Mucosa of gallbladder (tissue), 1 donor: ENCODE results near the gene RAB7B. TPM values are rescaled to one million over a fixed set of nuclear protein-coding genes. Genes with fewer than 3 reads are reported as not detected.

ENCODE experiments used
- DNase-seq: peaks from one replicate; pipeline ENCODE4 v3.0.0-alpha.2; 2020; ENCODE audit warnings: low spot score
- total RNA-seq: library from RNA; stranded (reverse); gene quantifications from one replicate; pipeline ENCODE4 v1.2.1, GENCODE V29; 2021
- donor health status: DM: no; HTN: no; CAD: no.

The RAB7B gene
- total RNA-seq, 1 donor from 2014 or later = 18.7 TPM

DNA sequence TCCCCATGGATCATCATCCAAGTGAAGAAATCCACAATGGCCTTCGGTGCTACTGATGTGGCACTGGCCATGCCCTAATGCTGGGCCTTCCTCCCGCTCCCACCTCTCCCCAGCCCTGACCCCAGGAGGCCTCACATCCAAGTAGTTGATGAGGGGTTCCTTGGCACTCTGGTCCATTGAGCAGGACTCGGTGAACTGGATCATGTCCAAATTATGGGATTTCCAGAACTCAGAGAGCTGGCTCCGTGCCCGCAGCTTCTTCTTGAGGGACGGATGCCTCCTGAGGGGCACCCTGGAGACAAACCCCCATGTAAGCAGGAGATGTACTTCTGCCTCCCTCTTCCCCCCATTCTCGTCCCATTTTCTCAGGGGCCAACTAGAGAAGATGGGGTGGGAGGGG, 19.6 kb upstream of the RAB7B start:
- DNase-seq = no peak

DNA sequence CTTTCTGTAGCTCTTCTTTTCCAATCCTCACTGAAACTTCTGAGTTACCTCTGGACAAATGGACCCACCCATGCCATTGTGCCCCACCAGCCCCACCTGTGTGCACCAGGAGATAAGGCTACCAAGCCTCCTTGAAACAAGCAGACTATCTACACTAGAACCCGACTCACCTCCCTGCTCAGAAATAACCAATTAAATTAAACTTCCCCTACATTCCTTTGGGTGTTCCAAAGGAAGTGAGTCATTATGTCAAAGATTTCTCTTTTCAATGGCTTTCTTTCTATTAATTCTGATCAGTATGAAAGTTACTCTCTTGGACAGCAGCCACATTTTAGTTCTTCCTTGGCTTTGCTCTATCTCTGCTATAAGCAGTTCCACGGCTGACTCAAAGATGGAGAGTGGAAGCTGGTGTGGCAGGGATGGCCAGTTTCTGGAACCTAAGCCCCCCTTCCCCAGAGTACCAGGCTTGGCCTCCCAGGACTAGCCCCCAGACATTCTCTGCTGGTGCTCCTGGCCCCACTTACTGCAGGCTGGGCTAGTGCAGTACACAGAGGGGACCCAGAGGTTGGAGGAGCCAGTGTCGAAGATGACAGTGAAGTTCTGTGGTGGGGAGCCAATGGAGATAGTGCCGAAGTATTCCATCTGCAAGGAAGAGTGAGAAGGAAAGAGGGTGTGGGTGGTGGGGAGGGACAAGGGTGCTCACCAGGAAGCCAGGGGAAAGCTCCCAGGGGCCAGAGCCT, 18.6 kb upstream of the RAB7B start:
- no peak for DNase-seq

DNA sequence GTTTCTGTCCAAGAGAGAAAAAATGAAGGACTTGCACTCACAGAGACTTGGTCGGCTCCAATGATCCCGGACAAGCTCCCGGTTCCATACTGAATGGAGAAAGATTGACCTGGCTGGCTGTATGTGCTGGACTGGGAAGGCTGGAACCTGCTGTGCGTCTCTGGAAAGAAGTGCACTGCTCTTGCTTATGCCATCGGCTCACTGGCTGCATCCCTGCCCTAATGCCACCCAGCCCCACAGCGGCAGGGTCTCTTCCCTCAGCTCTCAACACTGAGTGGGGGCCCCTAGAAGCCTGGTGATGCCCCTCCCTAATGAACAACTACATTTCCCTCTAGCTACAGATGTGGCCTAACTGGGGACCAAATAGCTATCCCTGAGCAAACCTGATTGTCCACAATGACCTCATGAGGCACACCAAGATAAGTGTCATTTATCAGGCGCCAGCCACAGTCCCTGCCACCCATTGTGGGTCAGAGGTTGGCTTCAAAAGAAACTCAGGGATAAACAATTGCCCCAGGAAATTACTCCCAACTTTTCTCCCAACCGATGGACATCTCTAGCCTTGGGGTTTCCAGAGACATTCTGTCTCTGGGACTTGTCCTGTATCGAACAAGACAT, 17.9 kb upstream of the RAB7B start:
- DNase-seq = no peak

DNA sequence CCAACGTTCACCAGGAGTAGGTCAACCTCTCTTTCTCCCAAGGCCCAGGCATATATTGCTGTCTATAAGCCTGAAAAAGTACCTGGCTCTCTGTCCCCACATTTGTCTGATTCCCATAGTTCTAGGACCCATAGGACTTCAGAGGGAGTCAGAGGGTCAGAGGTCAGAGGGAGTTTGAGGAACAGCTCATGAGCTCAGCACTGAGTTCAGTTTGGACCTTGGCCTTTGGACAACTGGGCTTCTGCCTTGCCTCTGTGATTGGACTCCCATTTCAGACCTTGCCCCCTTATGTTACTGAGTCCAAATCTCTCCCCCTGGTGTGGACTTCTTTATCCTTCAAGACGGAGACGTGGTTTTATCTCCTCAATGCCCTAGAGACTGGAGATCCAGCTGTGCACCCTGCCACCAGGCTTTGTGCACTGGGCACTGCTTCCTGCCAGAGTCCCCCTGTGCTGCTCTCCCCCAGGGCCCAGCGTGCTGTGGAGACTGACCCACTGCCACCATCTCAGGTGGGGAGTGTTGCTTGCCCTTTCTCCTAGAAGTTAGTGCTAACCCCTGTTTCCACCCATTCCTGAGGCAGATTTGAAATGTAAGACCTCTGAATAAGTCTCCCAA, 17.3 kb upstream of the RAB7B start:
- no peak for DNase-seq

DNA sequence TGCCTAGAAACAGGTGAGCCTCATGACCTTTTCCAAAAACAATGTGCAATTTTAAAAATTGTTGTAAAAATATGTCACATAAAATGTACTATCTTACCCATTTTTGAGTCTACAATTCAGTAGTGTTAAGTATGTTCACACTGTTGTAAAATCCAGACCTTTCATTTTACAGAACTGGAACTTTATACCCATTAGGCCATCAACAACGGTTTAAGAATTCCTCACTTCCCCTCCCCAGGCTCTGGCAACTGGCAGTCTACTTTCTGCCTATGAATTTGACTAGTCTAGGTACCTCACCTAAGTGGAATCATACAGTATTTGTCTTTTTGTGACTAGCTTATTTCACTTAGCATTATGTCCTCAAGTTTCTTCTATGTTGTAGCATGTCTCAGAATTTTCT, 11.9 kb upstream of the RAB7B start:
- DNase-seq = no peak

DNA sequence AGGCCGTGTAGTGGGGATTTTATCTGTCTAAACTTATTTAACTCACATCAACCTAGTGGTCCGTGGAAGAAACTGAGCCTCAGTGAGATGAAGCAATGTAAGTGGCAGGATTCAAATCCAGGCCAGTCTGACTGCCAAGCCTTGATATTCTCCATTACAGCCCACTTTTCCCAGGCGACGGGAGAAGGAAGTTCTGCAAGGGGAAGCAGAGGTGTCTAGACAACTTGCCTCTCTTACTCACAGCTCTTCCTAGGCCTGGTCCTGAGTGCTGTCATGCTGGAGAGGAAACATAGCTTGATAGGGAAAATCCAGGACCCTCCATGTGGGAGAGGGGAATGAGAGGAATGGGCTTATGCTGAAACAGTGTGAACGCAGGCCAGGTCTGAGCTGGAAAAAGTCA, 11.4 kb upstream of the RAB7B start:
- no peak for DNase-seq

DNA sequence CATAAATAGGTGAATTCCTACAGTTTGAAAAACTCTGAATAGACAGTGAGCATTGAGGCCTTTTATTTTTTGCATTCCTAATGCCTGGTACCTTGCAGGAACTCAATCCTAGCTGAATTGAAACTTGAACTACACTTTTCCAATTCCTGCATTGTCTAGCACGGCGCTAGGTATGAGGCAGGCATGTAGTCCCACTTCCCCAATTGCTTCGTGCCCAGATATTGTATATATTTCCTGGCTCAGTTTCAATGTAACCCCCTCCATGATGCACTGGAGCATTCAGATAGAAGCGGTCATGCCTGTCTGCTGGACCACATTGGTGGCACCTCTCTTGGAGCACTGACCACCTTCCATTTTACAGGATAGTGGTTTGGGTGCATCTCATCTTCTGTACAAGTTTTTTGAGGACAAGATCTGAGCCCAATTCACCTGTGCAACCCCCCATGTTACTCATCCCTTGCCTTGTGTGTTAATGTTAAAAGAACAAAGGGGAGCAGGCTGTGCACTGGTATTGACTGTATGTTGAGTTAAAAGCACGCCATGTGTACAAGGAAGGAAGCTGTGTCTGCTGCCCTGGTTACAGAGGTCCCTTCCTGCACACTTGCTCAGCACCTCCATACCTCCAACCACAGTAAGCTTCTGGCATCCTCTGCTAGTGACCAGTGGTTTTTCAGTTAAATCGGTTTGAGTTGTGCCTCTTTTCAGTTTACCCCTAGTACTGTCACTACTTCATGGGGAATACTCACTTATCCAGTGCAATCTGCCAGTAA, 10.0 kb upstream of the RAB7B start:
- no peak for DNase-seq

DNA sequence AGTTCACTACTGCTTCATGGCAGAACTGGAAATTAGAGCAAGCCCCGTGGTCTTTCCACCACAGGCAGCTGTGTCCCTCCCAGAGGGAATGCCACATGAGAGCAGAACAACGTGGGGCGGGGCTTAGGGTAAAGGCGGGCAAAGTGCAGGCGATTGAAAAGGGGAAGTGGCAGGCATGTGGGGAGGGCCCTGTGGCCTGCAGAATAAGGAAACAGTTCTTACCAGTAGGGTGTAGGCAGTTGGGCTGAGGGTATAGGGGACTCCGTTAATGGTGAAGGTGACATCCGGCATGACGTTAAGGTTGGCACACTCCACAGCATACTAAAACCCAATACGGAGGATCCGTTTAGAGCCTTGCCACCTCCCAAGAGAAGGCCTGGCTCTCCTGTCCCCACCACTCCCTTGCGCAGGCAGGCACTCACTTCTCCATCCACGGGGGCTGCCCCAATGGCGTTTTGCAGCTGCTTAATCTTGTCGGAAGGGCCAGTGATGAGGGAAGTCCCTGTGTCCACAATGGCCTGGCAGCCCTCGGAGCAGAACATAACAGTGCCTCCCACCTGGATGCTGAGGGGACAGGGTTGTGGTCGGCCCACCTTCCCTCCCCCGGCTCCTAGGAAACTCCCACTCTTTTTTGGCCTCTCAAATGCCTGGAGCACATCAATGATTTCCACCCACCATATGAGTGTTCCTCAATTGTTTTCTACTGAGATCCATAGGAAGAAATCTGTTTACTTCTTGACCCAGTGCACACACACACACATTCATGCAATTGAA, 9.1 kb upstream of the RAB7B start:
- peak; percentile 85 for DNase-seq

DNA sequence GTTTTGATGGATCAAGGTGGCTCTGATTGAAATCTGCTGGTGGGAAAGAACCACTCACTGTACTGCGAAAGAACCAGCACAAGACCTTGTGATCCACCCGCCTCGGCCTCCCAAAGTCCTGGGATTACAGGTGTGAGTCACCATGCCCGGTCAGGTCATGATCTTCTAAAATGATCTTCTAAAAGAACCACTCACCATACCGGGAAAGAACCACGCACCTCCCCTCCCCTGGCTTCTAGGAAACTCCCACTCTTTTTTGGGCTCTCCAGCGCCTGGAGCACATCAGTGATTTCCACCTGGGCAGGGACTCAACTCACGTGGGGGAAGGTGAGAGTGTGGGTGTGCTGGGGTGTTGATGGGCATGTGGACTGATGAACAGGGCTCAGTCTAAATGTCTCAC, 7.9 kb upstream of the RAB7B start:
- no peak for DNase-seq

DNA sequence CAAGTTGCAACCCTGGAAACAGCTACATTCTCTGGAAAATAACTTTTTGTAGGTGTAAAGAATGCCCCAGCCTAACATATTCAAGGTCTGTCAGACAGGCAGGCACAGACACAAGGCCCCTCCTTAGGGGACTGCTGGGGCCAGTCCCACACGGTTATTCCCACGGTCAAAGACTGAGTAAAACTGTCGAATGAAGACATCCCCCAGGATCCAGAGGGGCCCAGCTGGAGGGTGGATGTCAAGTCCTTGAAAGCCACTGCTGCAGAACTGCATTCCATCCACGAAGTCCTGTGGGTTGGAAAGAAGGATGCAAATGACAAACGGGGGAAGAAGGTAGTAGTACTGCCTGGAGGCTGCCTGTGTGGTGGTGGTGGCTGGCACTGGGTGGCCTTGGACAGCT, 6.9 kb upstream of the RAB7B start:
- DNase-seq = no peak

DNA sequence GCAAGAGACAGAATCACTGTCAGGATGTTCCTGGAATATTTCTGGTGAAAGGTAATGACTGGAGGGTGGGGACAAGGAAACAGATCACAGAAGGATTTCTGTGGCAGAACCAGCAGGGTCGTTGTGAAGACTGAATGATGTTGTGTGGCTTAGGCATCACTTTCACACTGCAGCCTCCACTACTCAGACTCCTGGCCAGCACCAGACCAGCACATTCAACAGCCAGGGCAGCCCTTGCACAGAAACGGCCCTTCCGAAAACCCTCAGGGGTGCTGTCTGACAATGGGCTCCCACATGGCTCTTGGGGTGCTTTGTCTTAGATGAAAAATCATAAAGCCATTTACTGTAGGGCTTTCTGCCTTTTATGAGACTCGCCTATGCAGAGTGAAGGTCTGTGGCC, 3.8 kb upstream of the RAB7B start:
- no peak for DNase-seq

DNA sequence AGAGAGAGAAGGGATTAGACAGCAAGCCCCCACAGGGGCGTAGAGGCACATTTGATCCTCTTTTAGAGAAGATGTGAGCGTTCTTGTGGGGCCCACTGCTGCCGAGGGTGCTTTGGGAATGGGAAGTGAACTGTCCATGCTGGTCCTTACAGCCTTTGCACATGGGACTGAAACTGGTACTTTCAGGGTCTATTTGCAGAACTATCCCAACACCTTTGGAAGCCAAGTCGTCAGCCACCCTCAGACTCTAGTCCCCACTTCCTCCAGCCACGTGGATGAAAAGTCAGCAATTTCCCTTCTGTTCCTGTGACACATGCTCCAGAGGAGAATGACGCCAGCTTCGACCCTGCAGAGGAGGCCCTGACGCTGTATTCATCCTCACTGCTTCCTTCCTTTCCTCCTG, 2.6 kb upstream of the RAB7B start:
- no peak for DNase-seq

DNA sequence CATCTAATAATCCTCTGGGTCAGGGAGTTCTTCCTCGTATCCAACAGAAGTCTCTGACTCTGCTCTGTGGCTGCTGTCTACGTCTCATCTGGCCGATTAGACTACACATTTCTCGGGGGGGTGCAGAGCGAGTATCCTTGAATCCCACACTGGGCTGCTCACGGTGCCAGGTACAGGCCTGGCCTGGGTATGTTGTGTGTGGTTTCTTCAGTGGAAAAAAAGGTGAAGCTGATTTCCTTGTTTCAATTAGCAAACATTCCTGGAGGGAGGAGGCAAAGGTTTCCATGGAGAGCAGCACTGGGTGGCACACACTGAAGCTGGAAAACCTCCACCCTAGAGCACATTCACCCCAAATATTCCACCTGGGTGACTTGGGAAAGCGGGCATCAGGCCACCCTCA, 2.0 kb upstream of the RAB7B start:
- no peak for DNase-seq

DNA sequence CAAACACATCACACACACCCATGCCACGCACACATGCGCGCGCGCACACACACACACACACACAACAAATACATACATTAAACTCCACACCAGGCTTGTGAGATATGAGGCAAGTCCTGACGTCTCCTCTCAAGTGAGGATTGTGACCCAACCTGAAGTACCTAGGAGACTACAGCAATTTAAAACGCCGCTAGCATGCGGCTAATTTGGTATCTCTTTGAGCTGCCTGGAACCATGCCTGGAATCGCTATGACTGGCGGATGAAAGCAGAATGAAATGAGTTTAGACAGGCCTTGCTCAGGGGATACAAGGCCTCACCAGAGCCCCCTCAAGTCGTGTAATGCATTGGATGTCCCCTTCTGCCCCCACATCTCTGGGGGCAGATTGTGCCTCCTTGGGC, 1.6 kb upstream of the RAB7B start:
- no peak for DNase-seq

DNA sequence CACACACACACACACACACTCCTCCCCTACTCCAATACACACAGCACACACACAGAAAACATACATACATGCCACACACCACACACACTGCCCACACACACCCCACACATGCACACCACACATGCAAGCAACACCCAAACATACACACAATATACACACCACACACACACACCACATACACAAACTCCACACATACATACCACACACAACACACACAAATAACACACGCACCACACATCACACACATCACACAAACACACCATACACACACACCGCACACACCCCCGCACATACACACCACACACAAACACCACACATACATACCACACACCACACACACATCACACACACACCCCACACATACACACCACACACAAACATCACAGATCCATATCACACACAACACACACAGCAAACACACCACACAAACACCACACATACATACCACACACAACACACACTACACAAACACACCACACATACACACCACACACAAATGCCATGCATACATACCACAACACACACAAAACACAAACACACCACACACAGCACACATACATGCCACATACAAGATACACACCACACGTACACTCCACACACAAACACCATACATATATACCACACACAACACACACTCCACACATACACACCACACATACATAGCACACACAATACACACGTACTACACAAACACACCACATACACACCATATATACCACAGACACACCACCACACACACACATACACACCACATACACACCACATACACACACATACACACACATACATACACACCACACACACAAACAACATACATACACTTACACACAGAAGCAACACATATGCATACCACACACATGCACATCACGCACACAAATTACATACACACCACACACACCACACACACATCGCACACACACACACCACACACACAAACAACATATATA, 932 bp upstream of the RAB7B start:
- no peak for DNase-seq

DNA sequence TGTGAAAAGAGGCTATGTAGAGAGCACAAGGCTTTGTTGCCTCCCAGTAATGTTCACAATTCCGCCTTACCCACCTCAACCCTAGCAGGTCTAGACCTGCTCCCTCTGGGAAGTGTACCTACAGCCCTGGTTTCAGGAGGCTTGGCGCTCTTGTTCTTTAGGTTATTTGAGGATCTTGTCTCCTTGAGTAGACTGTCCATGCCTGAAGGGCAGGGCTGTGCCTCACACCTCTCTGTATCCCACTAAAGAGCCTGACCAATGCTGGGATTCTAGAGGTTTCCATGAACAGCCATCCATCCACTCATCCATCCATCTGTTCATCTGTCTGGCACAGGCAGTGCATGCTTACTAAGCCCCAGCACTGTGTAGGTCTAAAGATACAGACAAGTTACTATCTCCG, 1.0 kb downstream of the RAB7B start:
- DNase-seq = no peak

DNA sequence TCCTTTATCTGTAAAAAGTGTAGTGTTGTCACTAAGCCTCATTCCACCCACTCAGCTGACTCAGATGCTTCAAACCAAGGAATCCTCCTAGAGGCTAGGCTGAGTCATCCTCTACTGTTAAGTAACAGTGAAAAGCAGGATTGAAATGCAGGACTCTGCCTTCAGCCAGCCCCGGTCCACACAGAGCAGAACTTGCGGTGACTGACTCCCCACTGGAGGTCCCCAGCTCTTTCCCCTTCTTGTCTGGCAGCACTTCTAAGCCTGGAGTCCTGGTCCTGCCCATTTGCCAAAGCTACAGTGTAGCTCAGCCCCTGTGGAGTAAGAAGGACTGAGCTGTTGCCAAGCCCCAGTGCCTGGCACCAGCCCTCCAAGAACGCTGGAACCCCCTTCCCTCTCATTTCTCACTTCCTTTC, 1.7 kb downstream of the RAB7B start:
- DNase-seq = no peak

DNA sequence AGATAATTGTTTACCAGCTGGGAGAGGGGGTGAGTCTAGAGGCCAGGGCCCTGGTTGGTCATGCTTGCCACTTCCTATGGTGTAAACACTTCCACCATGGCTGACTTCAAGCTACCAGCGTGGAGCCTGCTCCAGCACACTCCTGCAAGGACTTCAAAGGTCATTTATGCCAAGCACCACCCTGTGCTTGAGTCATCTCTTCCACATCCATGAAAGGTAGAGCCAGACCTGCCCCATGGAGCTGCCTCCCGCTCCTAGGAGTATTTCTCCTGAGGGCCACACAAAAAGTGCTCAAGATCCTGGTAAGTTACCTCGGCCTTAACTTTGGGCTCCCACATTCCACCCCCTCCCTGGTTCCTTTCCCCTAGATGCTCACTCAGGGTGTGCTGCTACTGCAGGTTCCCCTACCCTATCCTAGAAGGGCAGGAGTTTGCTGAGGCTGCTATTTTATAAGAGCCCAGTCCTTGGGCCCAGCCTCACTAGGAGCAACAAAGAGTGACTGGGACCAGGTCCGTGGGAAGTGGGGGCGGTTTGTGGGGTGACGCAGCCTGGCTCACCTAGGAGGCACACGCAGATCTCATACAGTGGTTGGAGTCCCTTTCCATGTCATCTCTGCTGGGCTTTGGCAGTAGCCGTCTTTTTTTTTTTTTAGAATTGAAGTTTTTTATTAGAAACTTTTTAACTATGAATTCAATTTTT, 2.4 kb downstream of the RAB7B start:
- no peak for DNase-seq

DNA sequence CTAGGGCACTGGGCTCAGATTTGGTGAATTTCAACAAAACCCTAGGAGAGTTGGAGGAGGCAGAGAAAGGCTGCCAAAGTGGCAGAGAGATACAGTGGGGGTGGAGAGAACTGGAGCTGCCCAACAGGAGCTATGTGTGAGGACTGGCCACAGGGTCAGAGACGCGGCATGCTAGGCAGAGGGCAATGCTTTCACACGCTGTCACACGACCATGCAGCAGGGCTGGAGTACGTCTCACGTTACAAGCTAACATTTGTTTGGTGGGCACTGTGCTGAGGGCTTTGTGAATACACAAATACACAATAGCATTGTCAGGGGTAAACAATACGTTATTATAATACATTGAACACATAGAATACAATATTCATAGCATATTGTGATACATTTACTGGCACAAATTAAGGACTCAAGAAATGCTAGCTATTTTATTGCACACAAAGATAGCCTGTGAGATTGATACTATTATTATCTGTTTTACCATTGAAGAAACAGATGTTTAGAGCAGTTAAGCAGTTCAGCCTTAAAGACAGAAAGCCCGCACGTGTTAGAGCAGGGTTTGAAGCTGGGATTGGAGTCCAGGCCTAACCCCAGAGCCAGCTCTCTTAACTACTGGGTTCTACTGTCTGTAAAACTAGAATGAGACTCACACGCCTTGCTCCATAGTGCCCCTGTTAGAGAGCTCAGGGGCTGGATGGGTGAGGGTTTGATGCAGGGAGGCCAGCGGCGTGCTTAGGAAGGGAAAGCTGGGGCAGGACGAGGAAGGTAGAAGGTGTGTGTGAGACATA, 4.5 kb downstream of the RAB7B start:
- DNase-seq = no peak
